NCI-H460 (cell line): ENCODE measurements around the gene NKIRAS1. TPM values are rescaled to one million over a fixed set of nuclear protein-coding genes. Genes with fewer than 3 reads are reported as not detected.
"Not testable (repeated sequence)": the region's sequence is repeated elsewhere in the genome, so short reads cannot be mapped to it uniquely, and the experiment has no call there.

Experiments
- DNase-seq: peaks from one replicate; pipeline ENCODE4 v3.0.0-alpha.2; 2016; ENCODE audit warnings: low read depth; ENCODE audit errors: extremely low read depth
- total RNA-seq: library from RNA; depleted of rRNA; stranded (reverse); fragments of >200 nt; shearing (Covaris generic); gene quantifications from 2 replicates; pipeline ENCODE4 v1.2.3, GENCODE V29; 2014

NKIRAS1 gene
- total RNA-seq, 1 experiment from 2014 or later = 12.6 TPM

DNA sequence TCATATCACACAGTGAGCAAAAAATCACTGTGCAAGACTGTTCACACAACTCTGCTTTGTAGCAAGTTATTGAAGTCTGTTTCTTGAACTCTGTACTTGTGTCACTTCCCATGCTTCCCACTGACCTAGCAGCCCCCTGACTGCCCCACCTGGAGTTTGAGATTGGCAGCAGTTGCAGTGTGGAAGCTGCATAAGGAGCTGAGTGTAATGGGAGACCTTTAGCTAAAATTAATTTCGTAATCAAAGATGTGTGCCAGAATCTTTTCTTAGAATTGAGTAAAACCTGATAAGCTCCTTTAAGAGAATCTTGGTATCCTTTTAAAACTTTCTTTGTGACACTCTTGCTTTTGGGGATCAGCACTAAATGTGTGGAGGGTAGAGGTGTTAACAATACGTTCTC is 42.8 kb downstream of the NKIRAS1 start:
- no peak for DNase-seq

DNA sequence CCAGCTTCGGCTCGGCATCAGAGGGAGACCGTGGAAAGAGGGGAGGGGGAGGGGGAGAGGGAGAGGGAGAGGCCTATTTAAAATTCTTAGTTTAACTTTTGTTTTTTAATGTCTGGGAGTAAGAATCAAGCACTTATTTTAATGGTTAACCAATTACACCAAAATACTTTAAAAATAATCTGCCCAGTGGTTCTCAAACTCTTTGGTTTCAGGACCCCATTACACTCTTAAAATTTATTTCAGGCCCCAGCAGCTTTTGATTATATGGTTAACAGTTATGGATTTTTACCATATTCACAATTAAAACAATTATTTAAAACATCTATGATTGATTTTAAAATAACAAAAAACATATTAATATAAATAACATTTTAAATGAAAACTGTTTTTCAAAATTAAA is 44.5 kb downstream of the NKIRAS1 start:
- DNase-seq = no peak

DNA sequence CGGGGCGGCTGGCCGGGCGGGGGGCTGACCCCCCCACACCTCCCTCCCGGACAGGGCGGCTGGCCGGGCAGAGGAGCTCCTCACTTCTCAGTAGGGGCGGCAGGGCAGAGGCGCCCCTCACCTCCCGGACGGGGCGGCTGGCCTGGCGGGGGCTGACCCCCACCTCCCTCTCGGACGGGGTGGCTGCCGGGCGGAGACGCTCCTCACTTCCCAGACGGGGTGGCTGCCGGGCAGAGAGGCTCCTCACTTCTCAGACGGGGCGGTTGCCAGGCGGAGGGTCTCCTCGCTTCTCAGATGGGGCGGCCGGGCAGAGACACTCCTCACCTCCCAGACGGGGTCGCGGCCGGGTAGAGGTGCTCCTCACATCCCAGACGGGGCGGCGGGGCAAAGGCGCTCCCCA is 45.4 kb downstream of the NKIRAS1 start:
- DNase-seq = not testable (repeated sequence)

DNA sequence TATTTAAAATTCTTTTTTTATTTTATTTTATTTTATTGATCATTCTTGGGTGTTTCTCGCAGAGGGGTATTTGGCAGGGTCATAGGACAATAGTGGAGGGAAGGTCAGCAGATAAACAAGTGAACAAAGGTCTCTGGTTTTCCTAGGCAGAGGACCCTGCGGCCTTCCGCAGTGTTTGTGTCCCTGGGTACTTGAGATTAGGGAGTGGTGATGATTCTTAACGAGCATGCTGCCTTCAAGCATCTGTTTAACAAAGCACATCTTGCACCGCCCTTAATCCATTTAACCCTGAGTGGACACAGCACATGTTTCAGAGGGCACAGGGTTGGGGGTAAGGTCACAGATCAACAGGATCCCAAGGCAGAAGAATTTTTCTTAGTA is 46.1 kb downstream of the NKIRAS1 start:
- DNase-seq = not testable (repeated sequence)

GRCh38 chr3:23869977-23870662 is 46.7 kb downstream of the NKIRAS1 start:
- no peak for DNase-seq

DNA sequence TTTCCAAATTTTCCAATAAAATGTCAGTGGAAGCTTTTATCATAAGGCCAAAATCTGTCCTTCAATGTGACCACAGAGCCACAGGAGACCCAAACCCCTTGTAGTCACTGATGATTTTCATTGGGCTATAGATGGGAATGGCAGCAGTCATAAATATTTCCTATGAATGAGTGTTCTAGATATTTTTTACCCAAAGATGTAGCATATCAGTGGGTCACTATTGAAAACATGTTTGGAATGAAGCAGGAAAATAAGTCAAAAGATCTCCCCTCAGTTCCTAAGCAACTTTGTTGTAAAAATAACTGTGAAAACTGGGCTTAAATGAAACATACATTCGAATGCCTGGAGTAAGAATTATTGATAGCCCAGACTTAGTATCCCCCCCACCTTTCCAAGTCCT is 49.0 kb downstream of the NKIRAS1 start:
- no peak for DNase-seq

GRCh38 chr3:23867400-23867799 is 49.4 kb downstream of the NKIRAS1 start:
- no peak for DNase-seq

DNA sequence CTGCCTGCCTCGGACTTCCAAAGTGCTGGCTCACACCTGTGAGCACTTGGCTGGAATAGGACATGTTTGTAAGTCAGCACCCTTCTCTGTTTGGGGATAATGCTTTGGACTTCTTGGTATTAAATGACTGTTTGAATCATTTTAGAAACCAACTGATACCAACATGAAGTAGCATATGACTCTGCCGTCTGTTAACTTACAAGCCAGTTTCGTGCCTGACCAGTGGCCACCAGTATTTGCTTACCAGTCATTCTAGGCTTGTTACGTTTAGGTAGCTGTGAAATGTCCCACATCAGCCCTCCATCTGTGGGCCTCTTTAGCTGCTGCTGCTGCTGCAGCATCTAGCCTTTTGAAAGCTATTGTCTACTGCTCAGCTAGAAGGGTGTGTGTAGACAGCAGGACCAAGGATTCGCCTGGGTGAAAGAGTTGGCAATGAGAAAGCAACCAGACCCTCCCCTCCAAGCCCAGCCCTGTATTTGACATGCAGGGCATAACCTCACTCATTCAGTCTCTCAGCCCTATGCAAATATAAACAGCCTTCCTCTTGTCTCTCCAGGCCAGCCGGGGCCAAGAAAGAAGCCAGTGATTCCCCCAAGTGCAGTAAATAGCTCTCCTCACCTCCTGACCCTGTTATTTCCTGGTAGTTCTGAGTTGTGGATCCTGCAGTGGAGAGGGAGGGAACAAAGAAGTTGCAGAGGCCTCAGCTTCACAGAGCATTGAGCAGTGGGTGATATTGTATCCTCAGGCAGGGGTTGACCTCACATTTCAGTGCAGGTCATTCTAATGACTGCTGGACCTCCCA is 51.0 kb downstream of the NKIRAS1 start:
- no peak for DNase-seq

DNA sequence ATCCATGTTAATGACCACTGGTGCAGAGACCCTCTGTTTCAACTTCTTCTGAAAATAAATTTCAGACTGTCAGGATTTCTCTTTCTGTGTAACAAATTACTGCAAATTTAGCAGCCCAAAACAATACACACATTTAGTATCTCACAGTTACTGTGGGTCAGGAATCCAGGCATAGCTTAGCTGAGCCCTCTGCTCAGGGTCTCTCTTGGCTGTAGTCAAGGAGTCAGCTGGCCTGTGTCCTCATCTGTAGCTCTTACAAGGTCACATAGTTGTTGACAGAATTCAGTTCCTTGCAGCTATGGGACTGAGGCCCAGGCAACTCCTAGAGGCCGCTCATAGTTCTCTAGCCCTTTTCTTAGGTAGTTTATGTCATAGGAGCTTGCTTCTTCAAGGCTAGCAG is 51.9 kb downstream of the NKIRAS1 start:
- no peak for DNase-seq

GRCh38 chr3:23863060-23863459 is 53.7 kb downstream of the NKIRAS1 start:
- no peak for DNase-seq

- DNase-seq = no peak
Measured at GRCh38 chr3:23861689-23862088, 55.1 kb downstream of the NKIRAS1 start.

DNA sequence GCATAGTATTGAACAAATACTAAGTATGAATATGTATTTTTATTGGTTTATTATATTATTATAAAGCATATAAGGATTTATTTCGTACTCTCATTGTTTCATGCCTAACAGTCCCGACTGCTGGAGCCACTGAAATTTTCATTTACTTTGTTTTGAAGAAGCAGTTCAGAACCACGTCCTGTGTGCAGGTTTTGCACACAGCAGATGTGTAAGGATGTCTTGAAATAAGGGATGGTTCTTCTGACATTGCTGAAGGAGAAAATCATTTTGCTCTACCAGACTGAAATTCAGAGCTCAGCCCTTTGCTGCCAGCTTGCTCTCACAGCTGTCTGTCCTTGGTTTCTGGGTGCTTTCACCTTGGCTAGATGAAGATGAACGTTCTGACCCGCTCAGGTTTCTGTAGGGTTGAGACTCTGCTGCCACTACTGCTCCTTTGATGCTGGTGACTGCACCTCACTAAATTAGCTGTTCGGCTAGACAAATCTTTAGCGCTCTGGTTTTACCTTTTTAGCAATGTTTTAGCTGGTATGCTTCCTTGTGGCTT is 56.9 kb downstream of the NKIRAS1 start:
- no peak for DNase-seq

DNA sequence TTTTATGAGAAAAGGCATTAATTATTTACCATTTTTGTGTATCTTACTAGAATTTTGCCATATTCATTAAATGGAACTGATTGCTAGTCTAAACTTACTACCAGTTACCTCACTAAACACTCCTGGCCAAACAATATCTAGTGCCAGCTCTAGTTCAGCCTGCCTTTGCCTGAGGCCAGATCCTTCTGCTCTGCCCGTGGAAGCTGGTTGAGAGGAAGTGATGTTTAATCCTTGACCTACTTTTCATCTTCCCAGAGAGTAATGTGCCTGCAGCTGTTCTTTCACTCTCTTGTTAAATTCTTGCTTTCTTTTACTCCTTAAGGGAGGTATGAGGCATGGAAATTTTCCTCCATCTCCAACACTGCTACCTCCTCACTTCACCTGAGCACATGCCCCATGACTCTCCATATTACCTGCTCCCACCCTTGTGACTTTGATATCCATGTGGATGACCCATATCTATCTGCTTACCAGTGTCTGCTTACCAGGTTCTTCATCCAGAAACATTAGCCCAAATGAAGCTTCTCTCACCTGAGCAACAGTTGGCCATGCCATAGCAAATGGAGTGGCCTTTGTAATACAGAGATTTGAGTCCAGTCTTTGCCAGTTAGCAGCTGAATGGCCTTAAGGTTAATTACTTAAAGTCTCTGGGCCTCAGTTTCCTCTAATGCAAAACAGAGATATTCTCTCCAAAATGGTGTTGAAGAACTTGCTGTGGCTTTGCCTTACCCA is 57.6 kb downstream of the NKIRAS1 start:
- no peak for DNase-seq

- no peak for DNase-seq
Measured at GRCh38 chr3:23856286-23856685, 60.5 kb downstream of the NKIRAS1 start.

DNA sequence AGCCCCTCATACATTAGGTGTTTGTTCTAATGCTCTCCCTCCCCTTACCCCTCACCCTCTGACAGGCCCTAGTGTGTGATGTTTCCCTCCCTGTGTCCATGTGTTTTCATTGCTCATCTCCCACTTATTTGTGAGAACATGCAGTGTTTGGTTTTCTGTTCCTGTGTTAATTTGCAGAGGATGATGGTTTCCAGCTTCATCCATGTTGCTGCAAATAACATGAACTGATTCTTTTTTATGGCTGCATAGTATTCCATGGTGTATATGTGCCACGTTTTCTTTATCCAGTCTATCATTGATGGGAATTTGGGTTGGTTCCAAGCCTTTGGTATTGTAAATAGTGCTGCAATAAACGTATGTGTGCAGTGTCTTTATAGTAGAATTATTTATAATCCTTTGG is 67.3 kb downstream of the NKIRAS1 start:
- DNase-seq = not testable (repeated sequence)

- no peak for DNase-seq
Measured at GRCh38 chr3:23845326-23846216, 71.2 kb downstream of the NKIRAS1 start.

DNA sequence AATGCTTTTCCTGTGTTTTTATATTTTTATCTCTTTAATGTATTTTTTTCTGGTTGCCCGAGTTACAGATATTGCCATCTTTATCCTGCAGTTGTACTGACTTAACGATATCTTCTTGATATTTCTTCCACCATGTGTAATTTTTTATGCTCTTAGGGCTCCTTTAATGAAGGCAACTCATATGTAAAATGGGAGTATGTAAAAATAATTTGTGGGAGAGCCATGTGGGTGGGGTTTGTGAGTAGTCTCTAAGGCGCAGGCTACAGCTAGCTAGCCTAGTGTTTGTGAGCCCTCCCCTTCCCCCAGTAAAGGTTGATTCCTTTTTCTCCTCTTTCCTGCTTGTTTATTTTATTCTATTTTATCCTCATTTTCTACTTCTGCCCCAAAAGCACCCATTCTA is 72.9 kb downstream of the NKIRAS1 start:
- DNase-seq = no peak
